Eye (tissue), 1 donor: ENCODE measurements around the gene ZNF605.
"Not testable (repeated sequence)": the region's sequence is repeated elsewhere in the genome, so short reads cannot be mapped to it uniquely, and the experiment has no call there.

Experiments used
- DNase-seq: peaks from one replicate; pipeline ENCODE4 v3.0.0-alpha.2; 2015

Gene ZNF605

GRCh38 chr12:132948146-132949066 lies 7.7 kb downstream of the ZNF605 start:
- DNase-seq: no peak

GRCh38 chr12:132946246-132946820 lies 9.8 kb downstream of the ZNF605 start:
- DNase-seq: no peak

GRCh38 chr12:132945806-132946205 lies 10.3 kb downstream of the ZNF605 start:
- DNase-seq: no peak

GRCh38 chr12:132942611-132943010 lies 13.5 kb downstream of the ZNF605 start:
- no peak for DNase-seq

GRCh38 chr12:132941336-132941954 lies 14.7 kb downstream of the ZNF605 start:
- no peak for DNase-seq

GRCh38 chr12:132940071-132940719 lies 15.9 kb downstream of the ZNF605 start:
- DNase-seq: no peak

- not testable (repeated sequence) for DNase-seq
Observed at GRCh38 chr12:132938807-132939206, 17.3 kb downstream of the ZNF605 start.

GRCh38 chr12:132937476-132937875 lies 18.6 kb downstream of the ZNF605 start:
- DNase-seq: no peak

- not testable (repeated sequence) for DNase-seq
Observed at GRCh38 chr12:132936921-132937320, 19.2 kb downstream of the ZNF605 start.

- no peak for DNase-seq
Observed at GRCh38 chr12:132936163-132936562, 19.9 kb downstream of the ZNF605 start.

GRCh38 chr12:132926415-132926833 lies 29.7 kb downstream of the ZNF605 start:
- no peak for DNase-seq

GRCh38 chr12:132925597-132926414 lies 30.3 kb downstream of the ZNF605 start:
- DNase-seq: no peak

- no peak for DNase-seq
Observed at GRCh38 chr12:132924356-132924755, 31.8 kb downstream of the ZNF605 start.

- DNase-seq: no peak
Observed at GRCh38 chr12:132923356-132923909, 32.7 kb downstream of the ZNF605 start.

GRCh38 chr12:132922676-132923075 lies 33.4 kb downstream of the ZNF605 start:
- DNase-seq: no peak

GRCh38 chr12:132921685-132922084 lies 34.4 kb downstream of the ZNF605 start:
- DNase-seq: no peak

- DNase-seq: no peak
Observed at GRCh38 chr12:132918680-132919079, 37.4 kb downstream of the ZNF605 start.

GRCh38 chr12:132909030-132909368 lies 47.1 kb downstream of the ZNF605 start:
- DNase-seq: no peak

GRCh38 chr12:132908145-132909029 lies 47.7 kb downstream of the ZNF605 start:
- peak; percentile 99 for DNase-seq

- not testable (repeated sequence) for DNase-seq
Observed at GRCh38 chr12:132907789-132908144, 48.3 kb downstream of the ZNF605 start.

- DNase-seq: peak; percentile 12
Observed at GRCh38 chr12:132907216-132907615, 48.9 kb downstream of the ZNF605 start.
